D341Med (cell line): ENCODE results near the gene MPZL3.

Experiments
- DNase-seq: peaks from one replicate; pipeline ENCODE4 v3.0.0; 2012; ENCODE audit warnings: low spot score

The MPZL3 gene

GRCh38 chr11:118251858-118252652, at the start of gene MPZL3:
Gene MPZL3 (minus strand): TSS chr11:118252365. CDS start chr11:118252294, 71 bp downstream.
- peak; percentile 85 for DNase-seq

- DNase-seq, result no peak
These were observed 49.5 kb upstream of the MPZL3 start for GRCh38 chr11:118301600-118302195.

GRCh38 chr11:118295815-118296454, 43.8 kb upstream of the MPZL3 start:
- no peak for DNase-seq

GRCh38 chr11:118295199-118295598, 43.0 kb upstream of the MPZL3 start:
- DNase-seq, result no peak

GRCh38 chr11:118294053-118294452, 41.9 kb upstream of the MPZL3 start:
- no peak for DNase-seq

- DNase-seq, result no peak
These were observed 39.4 kb upstream of the MPZL3 start for GRCh38 chr11:118291477-118292135.

GRCh38 chr11:118290923-118291322, 38.8 kb upstream of the MPZL3 start:
- no peak for DNase-seq

- DNase-seq, result no peak
These were observed 37.2 kb upstream of the MPZL3 start for GRCh38 chr11:118289401-118289800.

GRCh38 chr11:118287006-118287405, 34.8 kb upstream of the MPZL3 start:
- DNase-seq, result no peak

GRCh38 chr11:118286545-118286944, 34.4 kb upstream of the MPZL3 start:
- no peak for DNase-seq

GRCh38 chr11:118283756-118284350, 31.7 kb upstream of the MPZL3 start:
- DNase-seq, result no peak

- DNase-seq, result no peak
These were observed 31.0 kb upstream of the MPZL3 start for GRCh38 chr11:118283037-118283636.

- no peak for DNase-seq
These were observed 30.4 kb upstream of the MPZL3 start for GRCh38 chr11:118282606-118283005.

- DNase-seq, result no peak
These were observed 29.1 kb upstream of the MPZL3 start for GRCh38 chr11:118281284-118281683.

- DNase-seq, result no peak
These were observed 25.1 kb upstream of the MPZL3 start for GRCh38 chr11:118277312-118277711.

GRCh38 chr11:118276422-118276821, 24.3 kb upstream of the MPZL3 start:
- no peak for DNase-seq

GRCh38 chr11:118275176-118275575, 23.0 kb upstream of the MPZL3 start:
- DNase-seq, result no peak

- no peak for DNase-seq
These were observed 22.0 kb upstream of the MPZL3 start for GRCh38 chr11:118274186-118274585.

- DNase-seq, result no peak
These were observed 19.8 kb upstream of the MPZL3 start for GRCh38 chr11:118272001-118272400.

GRCh38 chr11:118267486-118267885, 15.3 kb upstream of the MPZL3 start:
- DNase-seq, result no peak

GRCh38 chr11:118265954-118266353, 13.8 kb upstream of the MPZL3 start:
- no peak for DNase-seq
